IMR-90 (cell line): ENCODE data around the gene DENND1A.

Source experiments
- CEBPB ChIP-seq: IDR thresholded peaks from 2 replicates; pipeline ENCODE4 v1.6.1; 2012; ENCODE audit warnings: low read depth, low read length, improper control_type of control experiment
- FOS ChIP-seq: fragments of 150-350 bp; IDR thresholded peaks from 2 replicates; pipeline ENCODE4 v1.6.1; 2016; ENCODE audit warnings: low read depth, low read length
- MAFK ChIP-seq: IDR thresholded peaks from 2 replicates; pipeline ENCODE4 v1.6.1; 2012; ENCODE audit warnings: low read depth, low read length, improper control_type of control experiment
- MXI1 ChIP-seq: IDR thresholded peaks from 2 replicates; pipeline ENCODE4 v1.6.1; 2012; ENCODE audit warnings: low read depth, mild to moderate bottlenecking, low read length, moderate library complexity, borderline replicate concordance
- NFE2L2 ChIP-seq: fragments of 150-350 bp; IDR thresholded peaks from 2 replicates; pipeline ENCODE4 v1.6.1; 2016; ENCODE audit warnings: low read depth, mild to moderate bottlenecking, low read length
- POLR2A ChIP-seq: IDR thresholded peaks from 2 replicates; pipeline ENCODE4 v1.6.1; 2012; ENCODE audit warnings: mild to moderate bottlenecking, low read depth, low read length
- RAD21 ChIP-seq: IDR thresholded peaks from 2 replicates; pipeline ENCODE4 v1.6.1; 2012; ENCODE audit warnings: low read length, improper control_type of control experiment
- RCOR1 ChIP-seq: IDR thresholded peaks from 2 replicates; pipeline ENCODE4 v1.6.1; 2012; ENCODE audit warnings: mild to moderate bottlenecking, low read length, improper control_type of control experiment; ENCODE audit not compliant: insufficient replicate concordance
- RFX5 ChIP-seq: IDR thresholded peaks from 2 replicates; pipeline ENCODE4 v1.8.0; 2012; ENCODE audit warnings: low read depth, mild to moderate bottlenecking, low read length, moderate library complexity
- SMC3 ChIP-seq: fragments of 150-350 bp; IDR thresholded peaks from 2 replicates; pipeline ENCODE4 v1.6.1; 2016; ENCODE audit warnings: low read depth, mild to moderate bottlenecking, antibody characterized with exemption, low read length, moderate library complexity
- TF ChIP-seq, protein P1 (sequence below): conservative IDR thresholded peaks from 2 replicates; pipeline ENCODE4 v1.5.1; 2012; ENCODE audit warnings: mild to moderate bottlenecking, low read depth, low read length, improper control_type of control experiment
- TF ChIP-seq, protein P2 (sequence below): fragments of 150-350 bp; IDR thresholded peaks from 2 replicates; pipeline ENCODE4 v1.6.1; 2017; ENCODE audit warnings: mild to moderate bottlenecking, antibody characterized with exemption, low read length, low read depth
- TF ChIP-seq, protein P3 (sequence below): fragments of 150-350 bp; IDR thresholded peaks from 2 replicates; pipeline ENCODE4 v1.6.1; 2016; ENCODE audit warnings: low read depth, mild to moderate bottlenecking, low read length, moderate library complexity, borderline replicate concordance

DNA sequence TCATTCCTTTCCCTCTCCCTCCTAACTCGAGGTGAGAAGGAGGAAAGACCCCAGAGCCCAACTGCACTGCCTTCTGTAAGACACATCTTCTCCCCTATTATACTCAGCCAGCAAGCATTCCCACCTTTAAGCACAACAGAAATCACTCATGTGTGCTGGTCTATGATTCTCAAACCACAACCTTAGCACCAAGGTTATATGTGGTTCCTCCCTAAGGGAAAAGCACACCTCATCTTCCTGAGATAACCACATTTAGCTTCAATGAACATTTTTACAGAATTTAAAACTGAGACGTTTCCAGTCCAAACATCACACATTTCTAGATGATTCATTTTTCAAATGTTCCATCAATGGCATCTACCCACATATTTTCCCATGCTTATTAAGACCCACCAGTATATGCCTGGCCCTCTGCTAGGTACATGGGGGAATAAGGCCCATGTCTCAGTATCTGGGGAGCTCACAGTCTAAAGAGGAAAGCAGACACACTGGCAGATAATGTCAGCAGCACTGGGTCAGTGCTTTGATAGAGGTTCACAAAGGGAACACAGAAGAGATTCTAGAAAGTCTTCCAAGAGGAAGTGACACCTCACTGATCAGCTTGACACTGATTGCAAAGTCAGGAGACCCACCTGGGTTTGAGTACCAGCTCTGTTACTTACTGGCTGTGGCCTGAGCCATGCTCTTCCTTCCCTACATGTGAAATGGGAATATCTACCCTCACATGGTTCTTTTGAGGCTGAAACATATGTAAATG, 245.4 kb downstream of the DENND1A start:
- TF ChIP-seq, protein P1, sequence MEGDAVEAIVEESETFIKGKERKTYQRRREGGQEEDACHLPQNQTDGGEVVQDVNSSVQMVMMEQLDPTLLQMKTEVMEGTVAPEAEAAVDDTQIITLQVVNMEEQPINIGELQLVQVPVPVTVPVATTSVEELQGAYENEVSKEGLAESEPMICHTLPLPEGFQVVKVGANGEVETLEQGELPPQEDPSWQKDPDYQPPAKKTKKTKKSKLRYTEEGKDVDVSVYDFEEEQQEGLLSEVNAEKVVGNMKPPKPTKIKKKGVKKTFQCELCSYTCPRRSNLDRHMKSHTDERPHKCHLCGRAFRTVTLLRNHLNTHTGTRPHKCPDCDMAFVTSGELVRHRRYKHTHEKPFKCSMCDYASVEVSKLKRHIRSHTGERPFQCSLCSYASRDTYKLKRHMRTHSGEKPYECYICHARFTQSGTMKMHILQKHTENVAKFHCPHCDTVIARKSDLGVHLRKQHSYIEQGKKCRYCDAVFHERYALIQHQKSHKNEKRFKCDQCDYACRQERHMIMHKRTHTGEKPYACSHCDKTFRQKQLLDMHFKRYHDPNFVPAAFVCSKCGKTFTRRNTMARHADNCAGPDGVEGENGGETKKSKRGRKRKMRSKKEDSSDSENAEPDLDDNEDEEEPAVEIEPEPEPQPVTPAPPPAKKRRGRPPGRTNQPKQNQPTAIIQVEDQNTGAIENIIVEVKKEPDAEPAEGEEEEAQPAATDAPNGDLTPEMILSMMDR = no peak
- TF ChIP-seq RCOR1 (no peak), MXI1 (no peak), CEBPB (no peak), NFE2L2 (no peak), POLR2A (no peak), RFX5 (no peak), FOS (no peak), RAD21 (no peak), MAFK (no peak), SMC3 (no peak)
- TF ChIP-seq, protein P2, sequence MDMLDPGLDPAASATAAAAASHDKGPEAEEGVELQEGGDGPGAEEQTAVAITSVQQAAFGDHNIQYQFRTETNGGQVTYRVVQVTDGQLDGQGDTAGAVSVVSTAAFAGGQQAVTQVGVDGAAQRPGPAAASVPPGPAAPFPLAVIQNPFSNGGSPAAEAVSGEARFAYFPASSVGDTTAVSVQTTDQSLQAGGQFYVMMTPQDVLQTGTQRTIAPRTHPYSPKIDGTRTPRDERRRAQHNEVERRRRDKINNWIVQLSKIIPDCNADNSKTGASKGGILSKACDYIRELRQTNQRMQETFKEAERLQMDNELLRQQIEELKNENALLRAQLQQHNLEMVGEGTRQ = no peak
- TF ChIP-seq, protein P3, sequence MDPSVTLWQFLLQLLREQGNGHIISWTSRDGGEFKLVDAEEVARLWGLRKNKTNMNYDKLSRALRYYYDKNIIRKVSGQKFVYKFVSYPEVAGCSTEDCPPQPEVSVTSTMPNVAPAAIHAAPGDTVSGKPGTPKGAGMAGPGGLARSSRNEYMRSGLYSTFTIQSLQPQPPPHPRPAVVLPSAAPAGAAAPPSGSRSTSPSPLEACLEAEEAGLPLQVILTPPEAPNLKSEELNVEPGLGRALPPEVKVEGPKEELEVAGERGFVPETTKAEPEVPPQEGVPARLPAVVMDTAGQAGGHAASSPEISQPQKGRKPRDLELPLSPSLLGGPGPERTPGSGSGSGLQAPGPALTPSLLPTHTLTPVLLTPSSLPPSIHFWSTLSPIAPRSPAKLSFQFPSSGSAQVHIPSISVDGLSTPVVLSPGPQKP = no peak
